Activated effector memory CD4-positive, alpha-beta T cell treated with anti-CD3 and anti-CD28 coated beads, Interleukin-2, amount 50 U/mL, for 16 hours (primary cell): ENCODE data around the gene TRRAP.
"Not testable (repeated sequence)": the region's sequence is repeated elsewhere in the genome, so short reads cannot be mapped to it uniquely, and the experiment has no call there.

ENCODE experiments used
- DNase-seq: peaks from one replicate; pipeline ENCODE4 v3.0.0-alpha.2; 2020

TRRAP gene

DNA sequence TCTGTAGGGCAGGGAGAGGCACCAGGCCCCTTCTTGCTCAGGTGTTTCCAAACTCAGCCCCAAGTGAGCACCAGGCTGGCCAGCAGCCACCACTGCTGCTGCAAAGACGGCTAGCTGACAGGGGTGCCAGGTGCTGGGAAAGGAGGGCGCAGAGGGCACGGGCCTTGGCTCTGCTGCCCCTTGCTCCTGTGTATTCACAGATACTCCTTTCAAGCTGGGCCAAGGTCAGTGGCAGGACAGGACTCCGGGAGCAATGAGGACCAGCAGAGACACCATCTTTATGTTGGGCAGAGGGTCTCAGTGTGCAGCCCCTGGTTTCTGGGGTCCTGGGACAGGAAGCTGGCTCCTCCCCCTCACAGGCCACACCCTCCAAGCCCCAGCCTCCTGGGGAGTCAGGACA lies 155.4 kb downstream of the TRRAP start:
- no peak for DNase-seq

- no peak for DNase-seq
These were observed 156.8 kb downstream of the TRRAP start for GRCh38 chr7:99034932-99035722.

DNA sequence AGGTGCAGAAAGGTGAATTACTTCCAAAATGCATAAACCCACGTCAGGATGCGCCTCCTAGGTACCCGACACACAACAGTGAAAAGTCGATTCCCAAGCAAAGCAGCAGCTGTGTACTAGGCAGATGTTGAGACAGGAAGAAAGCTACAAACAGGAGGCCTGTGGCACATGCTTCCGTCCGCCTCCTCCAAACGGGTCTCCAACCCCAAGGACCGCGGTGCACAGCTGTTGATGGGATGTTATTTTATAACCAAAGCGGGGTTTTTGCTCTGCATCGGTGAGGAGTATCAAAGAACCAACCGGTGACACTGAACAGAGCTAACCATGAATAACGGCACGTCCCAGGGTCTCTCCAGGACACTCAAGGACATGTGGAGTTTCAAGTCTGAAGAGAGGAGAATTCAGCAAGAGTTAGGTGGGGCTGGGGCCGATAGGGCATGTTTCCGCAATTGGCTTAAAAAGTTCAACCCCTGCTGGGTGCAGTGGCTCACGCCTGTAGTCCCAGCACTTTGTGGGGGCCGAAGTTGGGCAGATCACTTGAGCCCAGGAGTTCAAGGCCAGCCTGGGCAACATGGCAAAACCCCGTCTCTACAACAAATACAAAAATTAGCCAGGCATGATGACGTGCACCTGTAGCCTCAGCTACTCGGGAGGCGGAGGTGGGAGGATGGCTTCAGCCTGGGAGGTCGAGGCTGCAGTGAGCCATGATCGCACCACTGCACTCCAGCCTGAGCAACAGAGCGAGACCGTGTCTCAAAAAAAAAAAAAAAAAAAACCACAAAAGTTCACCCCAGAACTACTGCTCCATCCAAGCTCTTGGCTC lies 157.6 kb downstream of the TRRAP start:
- no peak for DNase-seq

DNA sequence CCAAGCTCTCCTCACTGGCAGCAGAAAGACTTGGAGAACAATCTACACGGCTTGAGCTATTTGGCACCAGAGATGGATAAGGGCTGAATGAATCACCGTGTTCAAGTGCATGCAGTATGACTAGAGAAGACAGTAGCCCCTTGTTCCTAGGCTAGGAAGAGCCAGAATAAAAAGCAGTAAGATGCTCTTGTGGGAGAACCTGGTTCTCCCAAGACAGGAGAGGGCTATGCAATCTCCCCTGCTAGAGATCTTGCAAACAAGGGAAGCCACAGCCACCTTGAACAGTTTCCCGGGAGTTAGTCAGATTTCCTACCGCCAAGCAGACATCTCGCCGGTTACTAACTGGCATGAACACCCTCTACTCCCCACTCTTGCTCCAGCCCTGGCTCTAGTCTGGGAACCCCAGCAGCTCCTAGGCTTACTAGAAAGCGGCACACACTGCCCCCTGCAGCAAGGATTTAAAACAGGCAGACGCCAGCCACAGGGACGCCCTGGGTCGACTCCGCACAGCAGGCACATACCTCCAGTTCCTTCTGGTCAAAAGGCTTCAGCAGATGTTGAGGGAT lies 158.3 kb downstream of the TRRAP start:
- no peak for DNase-seq

DNA sequence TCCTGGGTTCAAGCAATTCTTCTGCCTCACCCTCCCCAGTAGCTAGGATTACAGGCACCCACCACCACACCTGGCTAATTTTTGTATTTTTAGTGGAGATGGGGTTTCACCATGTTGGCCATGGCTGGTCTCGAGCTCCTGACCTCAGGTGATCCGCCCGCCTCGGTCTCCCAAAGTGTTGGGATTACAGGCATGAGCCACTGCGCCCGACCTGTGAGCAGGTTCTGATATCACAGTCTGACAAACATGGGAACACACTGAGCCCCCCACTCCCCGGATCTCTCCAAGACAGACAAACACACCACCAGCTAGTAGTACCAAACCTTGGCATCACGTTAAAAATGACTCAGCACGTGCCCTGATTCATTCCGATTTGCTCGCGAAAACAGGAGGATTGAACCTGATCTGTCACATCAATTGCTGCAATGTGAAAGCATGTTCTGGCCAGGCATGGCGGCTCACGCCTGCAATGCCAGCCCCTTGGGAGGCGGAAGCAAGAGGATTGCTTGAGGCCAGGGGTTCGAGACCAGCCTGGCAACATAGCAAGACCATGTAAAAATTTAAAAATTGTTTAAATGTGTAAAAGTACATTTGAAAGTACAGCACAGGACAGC lies 159.1 kb downstream of the TRRAP start:
- no peak for DNase-seq

DNA sequence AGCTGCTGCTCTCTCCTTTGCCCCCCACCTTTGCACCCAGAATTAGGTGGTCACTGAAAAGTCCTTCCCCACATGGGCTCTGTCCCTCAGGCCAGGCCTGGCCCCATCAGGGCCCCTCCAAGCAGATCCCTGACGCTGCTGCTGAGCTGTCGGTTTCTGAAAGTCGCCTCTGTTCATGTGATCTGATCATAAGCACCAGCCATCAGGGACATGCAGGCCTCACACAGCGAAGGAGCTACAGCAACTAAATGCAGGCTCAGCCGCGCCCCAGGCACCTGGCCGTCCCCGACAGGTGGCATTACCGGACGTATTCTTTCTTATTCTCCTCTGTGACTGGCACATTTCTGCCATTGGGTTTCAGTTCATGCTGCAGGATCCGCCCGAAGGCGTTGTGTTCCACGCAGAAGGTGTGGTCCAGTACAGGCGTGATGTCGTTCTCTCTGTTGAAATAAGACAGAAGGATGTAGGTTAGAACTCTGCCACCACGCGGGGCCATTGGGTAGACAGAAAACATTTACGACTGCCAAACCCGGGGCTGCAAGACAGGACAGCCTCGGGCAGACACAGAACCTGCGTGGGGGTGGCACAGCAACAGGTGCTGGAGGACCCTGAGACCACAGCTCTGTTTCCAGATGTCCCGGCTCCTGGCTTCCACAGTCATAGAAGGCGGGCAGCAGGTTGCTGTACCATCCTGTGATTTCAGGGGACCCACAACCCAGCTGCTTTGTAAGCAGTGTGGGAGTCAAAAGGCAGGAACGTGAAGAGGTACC lies 159.9 kb downstream of the TRRAP start:
- no peak for DNase-seq

DNA sequence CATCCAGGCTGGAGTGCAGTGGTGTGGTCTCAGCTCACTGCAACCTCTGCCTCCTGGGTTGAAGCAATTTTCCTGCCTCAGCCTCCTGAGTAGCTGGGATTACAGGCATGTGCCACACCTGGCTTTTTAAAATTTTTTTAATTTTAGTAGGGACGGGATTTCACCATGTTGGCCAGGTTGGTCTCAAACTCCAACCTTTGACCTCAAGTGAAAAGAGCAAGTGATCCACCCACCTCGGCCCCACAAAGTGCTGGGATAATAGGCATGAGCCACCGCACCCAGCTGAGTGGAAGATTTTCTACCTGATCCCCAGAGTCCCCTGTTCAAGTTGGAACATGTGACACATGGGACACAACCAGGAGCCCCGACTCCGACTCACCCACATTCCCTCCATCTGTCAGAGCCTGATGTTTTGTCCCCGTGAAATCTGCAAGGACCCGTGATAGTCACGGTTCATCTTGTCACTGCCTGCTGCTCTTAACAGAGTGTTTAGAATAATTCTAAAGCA lies 161.1 kb downstream of the TRRAP start:
- no peak for DNase-seq

GRCh38 chr7:99040104-99040958 lies 162.0 kb downstream of the TRRAP start:
- DNase-seq, result peak; percentile 82

DNA sequence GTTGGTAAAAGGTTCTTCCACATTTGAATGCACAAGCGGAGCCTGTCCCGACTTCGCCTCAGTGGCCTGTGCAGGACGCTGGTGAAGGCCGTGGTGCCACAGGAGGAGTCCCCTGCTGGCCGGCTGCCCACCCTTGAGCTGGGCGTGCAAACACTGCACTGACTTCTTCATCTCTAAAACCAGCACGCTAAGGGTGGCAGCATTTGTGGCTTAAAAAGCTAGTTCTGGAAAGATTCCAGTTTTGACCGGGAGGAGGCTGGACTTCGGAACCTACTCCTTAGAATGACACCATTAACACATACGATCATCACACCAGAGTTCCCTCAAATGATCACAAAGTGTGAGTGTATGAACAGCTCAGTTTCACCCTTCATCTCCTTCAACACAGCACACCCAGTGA lies 163.2 kb downstream of the TRRAP start:
- DNase-seq, result no peak

- DNase-seq, result no peak
These were observed 164.6 kb downstream of the TRRAP start for GRCh38 chr7:99042957-99043356.

GRCh38 chr7:99044858-99045257 lies 166.5 kb downstream of the TRRAP start:
- DNase-seq, result not testable (repeated sequence)

DNA sequence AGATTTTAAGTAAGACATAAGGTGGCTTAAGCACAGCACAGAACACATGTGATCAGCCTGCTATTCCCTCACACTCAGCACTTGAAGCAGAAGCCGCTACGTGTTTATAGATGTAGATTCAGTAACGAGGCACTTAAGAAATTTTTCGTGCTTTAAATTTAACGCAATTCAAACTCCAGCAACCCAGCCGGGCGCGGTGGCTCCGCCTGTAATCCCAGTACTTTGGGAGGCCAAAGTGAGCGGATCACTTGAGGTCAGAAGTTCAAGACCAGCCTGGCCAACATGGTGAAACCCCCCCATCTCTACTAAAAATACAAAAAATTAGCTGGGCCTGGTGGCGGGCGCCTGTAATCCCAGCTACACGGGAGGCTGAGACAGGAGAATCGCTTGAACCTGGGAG lies 167.9 kb downstream of the TRRAP start:
- DNase-seq, result not testable (repeated sequence)

DNA sequence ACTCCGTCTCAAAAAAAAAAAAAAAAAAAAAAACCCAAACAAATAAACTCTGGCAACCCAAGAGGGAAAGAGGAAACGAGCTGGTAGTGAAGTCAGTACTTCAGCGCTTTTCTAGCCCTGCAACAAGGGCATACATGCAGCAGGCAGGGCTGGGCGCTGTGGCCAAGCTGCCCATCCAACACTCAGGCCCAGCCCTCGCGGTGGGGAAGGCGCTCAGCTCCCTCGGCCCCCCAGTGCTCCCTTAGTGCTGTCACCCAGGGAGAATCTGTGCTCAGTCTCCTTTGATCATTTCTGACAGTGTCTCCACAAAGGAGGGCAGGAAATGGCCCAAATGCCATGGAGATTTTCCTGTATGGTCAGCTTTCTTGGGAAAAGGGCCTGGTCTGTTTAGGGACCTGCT lies 168.4 kb downstream of the TRRAP start:
- DNase-seq, result no peak

DNA sequence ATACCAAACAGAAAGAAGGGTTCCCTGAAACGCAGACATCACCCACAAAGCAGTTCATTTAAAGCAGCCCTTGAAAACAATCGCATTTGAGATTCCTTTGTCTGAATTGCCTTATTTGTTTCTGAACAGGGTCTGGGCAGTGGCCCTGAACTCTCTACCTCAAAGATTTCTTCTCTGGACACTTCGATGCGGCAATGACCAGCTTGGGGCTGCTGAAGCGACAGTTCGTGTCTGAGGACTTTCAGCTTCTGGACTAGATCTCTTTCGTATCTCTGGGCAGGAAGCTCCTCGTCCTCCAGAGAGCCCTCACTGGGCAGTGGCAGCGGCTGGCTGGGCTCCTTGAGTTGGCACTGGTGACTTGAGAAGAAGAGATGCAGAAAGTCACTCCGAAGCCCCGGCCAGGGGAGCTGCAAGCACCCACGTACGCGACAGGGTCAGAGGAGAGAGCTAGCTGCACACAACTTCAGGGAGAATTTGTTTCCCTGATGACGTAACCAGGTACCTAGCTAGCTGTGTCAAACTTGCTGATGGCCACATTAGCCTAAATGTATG lies 169.3 kb downstream of the TRRAP start:
- no peak for DNase-seq

DNA sequence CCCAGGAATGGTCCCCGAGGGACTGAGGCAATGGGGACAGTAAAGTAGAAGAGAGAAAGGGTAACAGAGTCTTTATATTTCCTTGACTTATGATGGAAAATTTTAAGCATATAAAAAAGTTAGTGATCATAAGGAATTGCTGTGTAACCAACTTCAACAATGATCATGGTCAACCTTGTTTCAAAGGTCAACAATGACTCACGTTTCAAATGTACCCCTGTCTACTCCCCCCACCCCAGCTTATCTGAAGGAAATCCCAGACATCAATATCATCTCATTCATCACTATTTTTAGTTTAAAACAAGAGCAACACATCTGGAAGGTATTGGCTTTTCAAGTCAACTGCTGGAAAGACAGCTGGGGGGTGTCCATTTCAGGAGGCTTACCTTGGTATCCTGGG lies 172.6 kb downstream of the TRRAP start:
- DNase-seq, result no peak

DNA sequence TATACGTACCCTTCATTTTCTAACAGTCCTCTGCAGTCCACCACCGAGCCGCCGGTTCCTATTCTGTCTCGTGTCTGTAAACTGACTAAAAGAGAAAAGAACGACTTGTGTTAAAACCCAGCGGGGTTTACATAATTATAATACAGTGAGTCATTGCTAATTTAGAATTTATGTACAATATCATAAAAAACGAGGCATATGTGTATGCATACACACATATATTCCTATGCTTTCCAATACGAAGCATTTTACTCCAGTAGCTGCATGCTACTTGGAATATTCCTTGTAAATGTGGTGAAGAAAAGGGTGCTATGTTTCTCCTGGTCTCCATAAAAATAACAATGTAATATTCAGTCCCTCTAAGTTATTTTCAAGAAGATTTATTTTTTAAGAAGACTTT lies 176.4 kb downstream of the TRRAP start:
- no peak for DNase-seq

GRCh38 chr7:99061001-99061776 lies 182.9 kb downstream of the TRRAP start:
- DNase-seq, result no peak
